Measurements from ENCODE around the gene C9orf78. TPM values are rescaled to one million over a fixed set of nuclear protein-coding genes. Genes with fewer than 3 reads are reported as not detected.

C9orf78 gene, protein sequence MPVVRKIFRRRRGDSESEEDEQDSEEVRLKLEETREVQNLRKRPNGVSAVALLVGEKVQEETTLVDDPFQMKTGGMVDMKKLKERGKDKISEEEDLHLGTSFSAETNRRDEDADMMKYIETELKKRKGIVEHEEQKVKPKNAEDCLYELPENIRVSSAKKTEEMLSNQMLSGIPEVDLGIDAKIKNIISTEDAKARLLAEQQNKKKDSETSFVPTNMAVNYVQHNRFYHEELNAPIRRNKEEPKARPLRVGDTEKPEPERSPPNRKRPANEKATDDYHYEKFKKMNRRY
- 37.2 TPM for total RNA-seq

DNA sequence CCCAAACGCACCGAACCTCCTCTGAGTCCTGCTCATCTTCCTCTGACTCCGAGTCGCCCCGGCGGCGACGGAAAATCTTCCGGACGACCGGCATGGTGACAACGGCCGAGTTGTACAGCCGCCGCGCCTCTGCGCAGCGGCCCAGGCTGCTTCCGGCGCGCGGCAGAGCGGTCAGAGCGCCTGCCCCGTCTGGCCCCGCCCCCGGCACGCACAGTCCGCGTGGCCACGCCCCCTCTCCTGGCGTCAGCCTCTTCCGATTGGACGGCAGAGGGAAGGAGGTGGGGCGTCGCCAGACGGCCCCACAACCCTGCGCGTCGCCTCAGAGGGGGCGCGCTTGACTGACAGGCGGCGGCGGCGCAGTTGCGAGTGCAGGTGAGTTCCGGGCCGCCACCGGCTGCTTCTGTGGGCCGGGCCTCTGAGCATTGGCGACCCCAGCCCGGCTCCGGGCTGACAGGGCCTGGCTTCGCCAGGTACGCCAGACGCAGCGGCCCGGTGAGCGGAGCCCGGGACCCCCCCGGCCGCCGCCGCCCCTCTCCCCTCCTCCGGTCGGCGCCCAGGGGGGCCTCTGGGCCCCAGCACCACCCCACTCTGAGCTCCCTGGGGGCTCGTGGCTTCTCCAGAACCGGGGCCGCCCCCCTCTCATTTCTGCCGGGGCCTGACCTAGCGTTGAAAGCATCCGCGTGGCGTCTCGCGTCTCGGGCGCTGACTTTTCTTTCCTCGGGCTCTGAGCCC, at the start of gene C9orf78, which contains the start of gene USP20:
TSS of gene C9orf78 (minus strand) at position 148 of the 732 bp plus-strand sequence. CDS start at position 94, 54 bp downstream.
TSS of gene USP20 (plus strand) at position 331 of the 732 bp plus-strand sequence. CDS start 17,098 bp downstream, outside the sequence.
- peak; percentile 99 for DNase-seq

DNA sequence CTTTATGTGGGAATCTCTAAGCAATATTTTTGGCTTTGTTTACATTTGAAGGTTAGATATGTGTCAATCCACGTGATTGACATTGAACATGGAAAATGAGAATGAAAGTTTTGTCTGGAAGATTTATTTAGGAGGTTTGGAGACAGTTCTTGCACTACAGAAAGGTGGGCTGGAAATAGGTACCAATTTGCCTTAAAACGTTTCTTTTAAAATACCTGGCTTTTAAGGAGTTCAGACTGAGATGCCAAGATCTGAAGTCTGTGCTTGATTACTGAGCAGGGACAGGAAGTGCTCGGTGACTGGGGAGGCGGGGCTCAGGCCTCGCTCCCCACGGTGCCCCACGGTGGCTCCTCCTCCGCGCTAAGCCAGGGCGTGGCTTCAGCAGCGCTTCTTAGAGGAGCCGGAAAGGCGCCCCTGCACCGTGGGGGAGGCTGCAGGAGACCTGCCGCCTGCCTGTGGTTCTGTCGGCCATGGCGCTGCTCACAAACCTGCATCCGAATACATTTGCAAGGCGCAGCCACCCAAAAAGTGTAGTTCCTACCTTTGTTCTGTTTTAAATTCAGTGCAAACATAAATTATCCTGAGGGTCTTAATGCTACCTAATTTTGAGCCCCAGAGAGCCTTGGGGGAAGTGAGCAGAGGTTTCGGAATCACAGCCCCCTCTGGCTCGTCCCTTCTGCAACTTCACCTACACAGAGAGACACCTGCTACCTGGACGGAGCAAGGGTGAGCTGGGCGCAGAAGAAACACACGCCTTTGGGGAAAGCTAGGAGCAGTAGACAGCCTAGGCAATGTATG, 49.3 kb upstream of the C9orf78 start:
- DNase-seq = peak; percentile 85

DNA sequence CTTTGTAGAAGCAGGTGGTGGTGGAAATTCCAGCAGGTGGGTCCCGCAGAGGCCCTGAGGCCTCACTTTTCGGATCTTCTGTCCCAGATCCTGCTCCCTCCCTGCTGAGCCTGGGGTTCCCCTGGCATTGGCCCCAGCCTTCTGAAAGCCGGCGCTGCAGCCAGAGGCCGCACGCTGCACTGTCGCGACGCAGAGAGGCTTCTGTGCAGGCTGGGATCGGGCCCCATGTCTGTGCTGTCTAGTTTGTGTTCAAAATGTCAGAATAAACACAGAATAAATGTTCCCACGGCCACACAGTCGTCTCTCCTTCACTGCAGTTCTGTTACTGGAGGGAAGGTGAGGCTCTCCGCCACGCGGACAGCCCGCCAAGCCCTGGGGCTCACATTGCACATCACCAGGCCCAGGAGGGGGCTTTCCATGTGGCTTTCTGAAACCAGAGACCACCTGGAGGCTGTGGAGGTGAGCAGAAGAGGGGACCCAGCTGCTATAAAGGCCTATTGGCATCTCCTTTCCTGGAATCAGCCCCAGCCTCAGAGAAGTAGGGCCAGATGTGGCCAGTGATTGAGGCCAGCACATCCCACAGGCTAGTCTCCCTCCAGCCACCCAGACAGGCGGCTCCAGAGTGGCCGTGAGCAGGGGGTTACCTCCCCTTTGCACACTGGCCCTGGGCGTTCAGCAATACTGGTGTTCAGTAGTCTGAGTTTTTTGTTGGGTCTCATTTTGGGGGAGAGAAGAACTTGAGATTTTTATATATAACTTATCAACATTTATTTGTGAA, 46.7 kb upstream of the C9orf78 start:
- no peak for DNase-seq

DNA sequence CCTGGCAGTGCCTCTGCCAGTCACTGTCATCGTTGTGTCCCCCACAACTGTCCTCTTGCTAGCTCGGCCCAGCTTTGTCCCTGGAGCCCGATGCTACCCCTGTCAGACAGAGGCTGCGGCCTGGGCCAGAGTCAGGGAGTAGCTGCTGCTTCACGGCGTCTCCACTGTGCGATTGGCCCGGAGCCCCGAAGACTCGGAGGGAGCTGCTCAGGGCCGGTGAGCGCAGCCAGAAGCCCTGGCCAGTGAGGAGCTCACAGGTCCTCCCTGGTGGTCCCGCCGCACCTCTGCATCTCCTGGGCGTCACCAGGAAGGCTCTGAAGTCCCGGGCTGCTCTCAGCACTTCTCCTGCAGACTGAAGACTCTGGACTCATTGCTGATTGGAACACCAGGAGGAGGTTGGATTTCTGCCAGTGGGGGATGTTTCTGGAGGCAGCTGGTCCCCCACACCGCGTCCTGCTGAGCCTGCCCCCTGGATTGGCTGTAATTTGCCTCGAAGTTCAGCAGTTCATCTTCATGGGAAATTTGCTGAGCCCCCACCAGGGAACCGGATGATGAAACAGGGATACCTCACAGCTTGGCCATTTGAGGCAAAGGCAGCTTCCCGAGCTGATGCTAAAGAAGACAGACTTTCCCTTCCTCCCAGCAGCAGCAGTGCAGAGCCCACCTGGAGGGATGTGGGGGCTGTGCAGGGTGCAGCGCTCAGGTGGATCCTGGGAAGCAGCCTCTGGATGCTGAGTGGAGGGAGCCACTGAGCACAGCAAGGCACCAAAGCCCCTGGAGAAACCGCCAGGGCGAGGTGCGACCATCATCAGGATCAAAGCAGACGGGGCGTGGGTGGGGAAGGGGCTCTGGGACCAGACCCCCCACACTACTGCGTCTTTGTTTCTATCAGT, 45.8 kb upstream of the C9orf78 start:
- DNase-seq = peak; percentile 80

DNA sequence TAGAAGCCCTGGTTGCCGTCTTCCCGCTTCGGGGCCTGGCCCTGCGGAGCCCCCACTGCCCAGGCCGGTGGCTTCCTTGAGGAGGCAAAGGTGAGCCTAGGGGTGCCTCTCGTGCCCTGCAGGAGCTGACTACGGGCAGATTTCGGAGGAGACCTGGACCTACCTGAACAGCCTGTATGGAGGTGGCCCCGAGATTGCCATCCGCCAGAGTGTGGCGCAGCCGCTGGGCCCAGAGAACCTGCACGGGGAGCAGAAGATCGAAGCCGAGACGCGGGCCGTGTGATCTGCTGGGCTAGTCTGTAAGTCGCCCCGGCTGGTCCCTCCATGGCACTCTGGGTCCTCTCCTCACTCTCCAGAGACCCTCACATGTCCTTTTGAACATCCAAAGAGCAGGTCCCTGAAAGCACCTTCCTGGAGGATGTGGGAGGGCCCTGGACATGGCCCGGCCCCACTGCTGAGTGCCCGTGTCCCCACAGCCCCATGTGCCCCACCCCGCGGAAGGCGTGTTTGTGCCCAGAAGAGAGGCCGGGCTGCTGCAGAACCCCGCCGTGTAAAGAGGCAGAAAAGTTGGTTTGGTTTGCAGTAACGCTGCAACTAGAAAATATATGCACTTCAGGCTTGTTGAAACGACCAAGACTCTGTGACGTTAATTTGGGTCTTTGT, 45.0 kb upstream of the C9orf78 start:
- DNase-seq = no peak

DNA sequence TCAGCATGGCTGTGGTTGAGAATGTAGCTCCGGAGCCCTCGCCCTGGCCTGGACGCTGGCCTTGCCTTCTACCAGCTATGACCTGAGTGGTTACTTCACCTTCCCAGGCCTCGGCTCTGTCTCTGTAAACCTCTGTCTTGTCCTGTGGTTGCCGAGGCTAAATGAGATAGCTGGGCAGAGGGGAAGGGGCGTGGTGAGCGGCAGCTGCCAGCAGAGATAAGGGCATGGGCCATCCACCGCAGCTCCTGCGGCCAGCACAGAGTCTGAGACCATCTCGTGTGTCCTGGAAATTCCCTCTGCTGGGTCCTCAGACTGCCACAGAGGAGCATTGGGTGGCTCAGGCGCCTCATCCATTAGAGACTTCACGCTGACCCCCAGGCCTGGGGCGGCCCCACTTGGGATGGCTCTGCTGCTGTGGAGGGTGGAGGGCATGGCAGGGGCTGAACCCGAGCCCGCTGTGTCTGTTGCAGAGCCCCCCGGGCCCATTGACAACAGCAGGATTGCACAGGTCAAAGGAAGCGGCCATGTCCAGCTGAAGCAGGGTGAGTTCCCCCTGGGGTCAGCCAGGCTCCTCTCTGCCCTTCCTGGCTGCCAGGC, 44.1 kb upstream of the C9orf78 start:
- peak; percentile 20 for DNase-seq

DNA sequence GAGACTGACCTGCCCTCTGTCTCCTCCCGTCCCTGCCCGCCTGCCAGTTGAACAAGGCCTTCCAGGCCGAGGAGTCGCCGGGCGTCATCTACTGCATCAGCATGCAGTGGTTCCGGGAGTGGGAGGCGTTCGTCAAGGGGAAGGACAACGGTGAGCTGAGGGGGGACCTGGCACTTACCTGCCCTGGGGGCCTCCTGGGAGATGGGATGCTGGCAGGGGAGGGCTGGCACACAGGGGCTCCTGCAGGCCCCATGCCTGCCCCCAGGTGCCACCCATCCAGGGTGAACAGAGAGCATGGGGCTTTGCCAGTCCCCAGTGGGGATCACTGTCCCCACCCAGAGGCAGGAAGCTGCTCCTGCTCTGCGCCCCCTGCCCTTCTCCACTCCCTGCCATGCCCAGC, 43.2 kb upstream of the C9orf78 start:
- DNase-seq = no peak

DNA sequence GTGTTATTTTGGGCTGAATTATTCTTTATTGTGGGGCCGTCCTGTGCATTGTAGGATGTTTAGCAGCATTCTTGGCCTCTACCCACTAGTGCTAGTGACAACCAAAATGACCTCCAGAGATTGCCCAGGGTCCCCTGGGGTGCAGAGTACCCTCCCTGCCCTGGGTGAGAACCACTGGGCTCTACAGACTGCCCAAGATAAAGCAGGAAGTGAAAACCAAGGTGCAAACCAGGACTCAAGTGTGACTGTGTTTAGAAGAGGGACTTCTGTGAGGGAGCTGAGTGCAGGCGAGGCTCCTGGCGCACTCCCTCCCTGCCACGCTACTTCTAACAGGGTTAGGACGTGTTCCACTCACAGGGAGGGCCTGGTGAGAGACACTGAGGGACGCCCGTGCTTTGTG, 41.7 kb upstream of the C9orf78 start:
- no peak for DNase-seq

DNA sequence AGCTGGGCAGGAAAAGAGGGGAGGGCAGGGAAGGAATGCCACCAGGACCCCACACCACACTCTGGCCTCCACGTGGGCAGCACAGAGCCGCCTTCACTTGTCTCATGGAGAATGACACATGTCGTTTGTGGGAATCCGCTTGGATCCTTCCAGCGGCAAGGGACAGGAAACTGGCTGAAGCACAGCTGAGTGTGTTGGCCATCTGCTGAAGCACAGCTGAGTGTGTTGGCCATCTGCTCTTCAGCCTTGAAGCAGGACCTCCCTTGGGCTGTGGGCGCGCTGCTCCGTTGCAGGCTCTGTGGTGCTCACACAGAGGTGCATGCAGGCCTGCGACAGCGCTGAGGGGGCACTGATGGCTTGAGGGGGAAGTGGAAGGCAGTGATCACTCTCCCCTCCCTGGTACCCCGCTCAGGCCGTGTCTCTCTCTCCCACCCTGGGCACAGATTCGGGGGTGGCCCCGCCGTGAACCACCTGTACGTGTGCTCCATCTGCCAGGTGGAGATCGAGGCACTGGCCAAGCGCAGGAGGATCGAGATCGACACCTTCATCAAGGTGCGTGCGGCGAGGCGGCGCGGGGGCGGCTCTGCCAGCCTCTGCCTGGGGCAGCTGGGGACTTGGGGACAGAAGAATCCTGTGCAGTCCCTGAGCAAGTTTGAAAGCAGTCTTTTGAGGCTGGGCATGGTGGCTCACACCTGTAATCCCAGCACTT, 40.8 kb upstream of the C9orf78 start:
- DNase-seq = peak; percentile 46

DNA sequence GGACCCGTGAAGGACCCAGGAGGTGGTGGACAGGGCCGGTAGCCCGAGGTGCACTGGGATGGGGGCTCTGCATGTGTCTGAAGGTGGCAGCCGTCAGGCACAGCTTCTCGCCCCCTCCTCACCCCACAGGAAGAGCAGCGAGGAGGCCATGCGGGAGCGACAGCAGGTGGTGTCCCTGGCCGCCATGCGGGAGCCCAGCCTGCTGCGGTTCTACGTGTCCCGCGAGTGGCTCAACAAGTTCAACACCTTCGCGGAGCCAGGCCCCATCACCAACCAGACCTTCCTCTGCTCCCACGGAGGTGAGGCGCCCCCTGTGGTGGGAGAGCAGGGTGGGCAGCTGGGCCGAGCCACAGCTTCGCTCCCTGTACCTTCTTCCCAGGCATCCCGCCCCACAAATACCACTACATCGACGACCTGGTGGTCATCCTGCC, 40.1 kb upstream of the C9orf78 start:
- DNase-seq = no peak

DNA sequence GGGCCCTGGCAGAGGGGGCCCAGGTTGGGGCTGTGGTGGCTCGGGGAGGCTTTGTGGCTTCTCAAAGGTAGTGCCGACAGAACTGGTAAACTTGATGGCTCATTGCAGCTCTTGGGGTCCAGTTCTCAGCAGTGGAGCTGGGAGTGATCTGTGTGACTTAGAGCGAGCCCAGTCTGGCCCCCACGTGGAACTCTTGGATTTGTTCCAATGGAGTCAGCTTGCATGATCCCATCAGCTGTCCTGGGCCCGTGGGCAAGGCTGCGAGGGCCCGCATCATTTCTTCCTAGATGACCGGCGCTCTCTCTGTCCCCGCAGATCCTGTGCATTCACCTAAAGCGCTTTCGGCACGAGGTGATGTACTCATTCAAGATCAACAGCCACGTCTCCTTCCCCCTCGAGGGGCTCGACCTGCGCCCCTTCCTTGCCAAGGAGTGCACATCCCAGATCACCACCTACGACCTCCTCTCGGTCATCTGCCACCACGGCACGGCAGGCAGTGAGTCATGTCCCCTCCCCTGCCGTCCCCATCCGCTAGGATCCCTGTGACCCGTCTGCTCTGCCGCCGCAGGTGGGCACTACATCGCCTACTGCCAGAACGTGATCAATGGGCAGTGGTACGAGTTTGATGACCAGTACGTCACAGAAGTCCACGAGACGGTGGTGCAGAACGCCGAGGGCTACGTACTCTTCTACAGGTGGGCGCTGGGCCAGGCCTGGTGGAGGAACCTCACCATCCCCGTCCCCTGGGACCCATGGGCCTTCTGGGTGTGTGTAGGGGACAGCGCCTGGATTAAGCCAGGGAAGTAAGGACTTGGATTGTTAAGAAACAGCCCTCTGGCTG, 39.4 kb upstream of the C9orf78 start:
- DNase-seq = peak; percentile 32

DNA sequence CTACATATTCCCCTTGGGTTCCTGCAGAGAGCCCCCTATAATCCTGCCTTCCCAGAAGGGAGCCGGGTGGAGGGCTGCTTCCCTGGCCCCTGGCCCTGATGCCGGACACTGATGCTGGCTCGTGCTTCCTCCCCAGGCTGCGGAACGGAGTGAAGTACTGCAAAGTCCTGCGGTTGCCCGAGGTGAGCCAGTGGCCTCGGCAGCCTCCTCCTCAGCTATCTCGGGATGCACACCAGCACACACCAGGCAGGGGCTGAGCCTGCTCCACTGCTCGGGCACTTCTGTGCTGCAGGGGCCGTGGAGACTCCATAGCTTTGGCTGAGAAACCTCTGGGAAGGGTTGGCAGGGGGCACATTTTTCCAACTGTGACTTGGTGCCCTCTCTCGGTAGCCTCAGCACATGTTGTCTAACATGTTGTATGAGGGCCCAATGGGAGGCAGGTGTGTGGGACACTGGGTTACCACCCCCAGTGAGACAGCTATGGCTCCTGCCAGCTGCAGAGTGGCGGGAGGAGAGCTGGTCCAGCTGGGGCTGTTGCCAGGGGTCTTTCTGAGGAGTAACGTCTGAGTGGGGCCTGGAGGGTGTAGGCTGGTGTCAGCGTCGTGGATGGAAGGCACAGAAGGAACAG, 38.6 kb upstream of the C9orf78 start:
- no peak for DNase-seq

DNA sequence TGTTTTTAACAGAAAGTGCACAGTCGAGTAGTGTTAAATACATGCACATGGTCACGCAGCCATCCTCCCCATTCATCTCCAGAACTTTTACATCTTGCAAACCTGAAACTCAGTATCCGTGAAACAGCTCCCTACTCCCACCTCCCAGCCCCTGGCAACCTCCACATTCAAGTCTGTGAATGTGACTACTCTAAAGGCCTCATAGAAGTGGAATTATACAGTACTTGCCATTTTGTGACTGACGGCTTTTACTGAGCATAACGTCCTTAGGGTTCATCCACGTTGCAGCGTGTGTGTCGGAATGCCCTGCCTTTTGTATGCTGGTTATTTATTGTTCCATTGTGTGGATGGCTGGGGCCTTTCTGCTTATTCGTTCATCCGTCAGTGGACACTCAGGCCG, 36.0 kb upstream of the C9orf78 start:
- DNase-seq = no peak

DNA sequence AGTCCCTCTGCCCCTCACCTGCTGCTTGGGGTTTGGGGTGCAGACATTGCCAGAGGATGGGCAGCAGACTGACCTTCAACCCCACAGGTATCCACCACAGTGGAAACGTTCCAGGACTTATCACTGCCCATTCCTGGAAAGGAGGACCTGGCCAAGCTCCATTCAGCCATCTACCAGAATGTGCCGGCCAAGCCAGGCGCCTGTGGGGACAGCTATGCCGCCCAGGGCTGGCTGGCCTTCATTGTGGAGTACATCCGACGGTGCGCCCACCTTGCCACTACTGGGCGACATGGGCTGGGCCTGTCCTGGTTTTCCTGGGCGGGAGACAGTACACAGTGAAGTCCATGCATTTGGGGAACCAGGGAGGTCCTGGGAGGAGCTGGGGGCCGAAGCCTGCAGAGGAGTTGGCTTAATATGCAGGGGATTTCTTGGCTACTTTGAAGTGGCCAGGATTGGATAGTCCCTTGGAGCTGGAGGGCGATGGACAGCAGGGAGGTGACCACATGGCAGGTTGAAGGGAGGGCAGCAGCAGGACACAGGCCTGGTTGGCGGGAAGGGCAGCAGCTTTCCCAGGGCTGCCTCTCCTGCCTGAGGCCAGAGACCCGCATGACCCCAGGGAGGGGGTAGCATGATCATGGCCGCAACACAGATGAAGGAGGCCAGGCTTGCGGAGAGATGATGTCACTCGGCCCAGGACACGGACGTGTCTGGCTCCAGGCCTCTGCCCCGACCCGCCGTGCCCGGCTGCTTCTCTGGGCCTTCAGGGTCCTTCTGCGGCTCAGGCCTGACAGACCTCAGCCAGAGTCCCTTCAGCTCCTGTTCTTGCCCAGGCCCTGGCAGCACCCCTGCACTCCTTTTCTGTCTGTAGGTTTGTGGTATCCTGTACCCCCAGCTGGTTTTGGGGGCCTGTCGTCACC, 34.8 kb upstream of the C9orf78 start:
- no peak for DNase-seq

DNA sequence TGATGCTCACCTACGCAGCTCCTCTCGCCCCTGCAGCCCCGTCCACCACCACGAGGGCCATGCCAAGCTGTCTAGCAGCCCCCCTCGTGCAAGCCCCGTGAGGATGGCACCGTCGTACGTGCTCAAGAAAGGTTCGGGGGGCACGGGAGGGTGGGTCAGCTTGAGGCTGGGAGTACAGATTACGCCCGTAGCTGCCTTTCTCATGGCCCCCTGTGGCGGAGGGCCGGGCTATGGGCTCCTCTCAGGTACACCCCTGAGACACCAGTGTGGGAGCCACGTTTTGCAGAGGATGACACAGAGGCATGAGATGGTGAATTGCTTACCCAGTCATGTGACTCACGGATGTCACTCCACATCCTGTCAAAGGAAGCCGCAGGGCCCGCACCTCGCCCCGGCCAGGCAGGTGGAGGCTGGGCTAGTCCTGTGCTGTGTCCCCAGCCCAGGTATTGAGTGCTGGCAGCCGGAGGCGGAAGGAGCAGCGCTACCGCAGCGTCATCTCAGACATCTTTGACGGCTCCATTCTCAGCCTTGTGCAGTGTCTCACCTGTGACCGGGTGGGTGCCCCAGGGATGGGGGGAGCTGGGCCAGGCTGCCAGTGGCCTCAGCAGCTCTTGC, 33.9 kb upstream of the C9orf78 start:
- no peak for DNase-seq
